Ishikawa (cell line): ENCODE results near the gene CEP131.

Experiments
- EGR1 ChIP-seq: IDR thresholded peaks from 2 replicates; pipeline ENCODE4 v1.6.1; 2012
- MAX ChIP-seq: IDR thresholded peaks from 2 replicates; pipeline ENCODE4 v1.6.1; 2012
- NFIC ChIP-seq: IDR thresholded peaks from 2 replicates; pipeline ENCODE4 v1.6.1; 2012
- RAD21 ChIP-seq: IDR thresholded peaks from 2 replicates; pipeline ENCODE4 v1.6.1; 2012; ENCODE audit warnings: low read depth
- REST ChIP-seq: IDR thresholded peaks from 2 replicates; pipeline ENCODE4 v1.6.1; 2012; ENCODE audit warnings: low read depth, mild to moderate bottlenecking
- TCF12 ChIP-seq: IDR thresholded peaks from 2 replicates; pipeline ENCODE4 v1.6.1; 2012; ENCODE audit warnings: low read depth
- ZBTB7A ChIP-seq: IDR thresholded peaks from 2 replicates; pipeline ENCODE4 v1.6.1; 2012; ENCODE audit warnings: low read depth

GRCh38 chr17:81221842-81222619 is 734 bp downstream of the CEP131 start:
- no peak; the same call in 1 of the 2 replicates for TF ChIP-seq NFIC
- no peak for TF ChIP-seq TCF12
- no peak for TF ChIP-seq REST
- TF ChIP-seq ZBTB7A: no peak
- TF ChIP-seq RAD21: no peak
- no peak for TF ChIP-seq MAX
- no peak for TF ChIP-seq EGR1
